Kidney glomerular epithelial cell (primary cell): ENCODE results near the gene NLGN1.
A peak's percentile ranks its signal among the peaks of the same experiment; 100 is the strongest.
"Not testable (repeated sequence)": the region's sequence is repeated elsewhere in the genome, so short reads cannot be mapped to it uniquely, and the experiment has no call there.

Experiments
- DNase-seq: peaks from one replicate; lab custom pipeline; 2025; lab: John Stamatoyannopoulos, UW

NLGN1 gene

DNA sequence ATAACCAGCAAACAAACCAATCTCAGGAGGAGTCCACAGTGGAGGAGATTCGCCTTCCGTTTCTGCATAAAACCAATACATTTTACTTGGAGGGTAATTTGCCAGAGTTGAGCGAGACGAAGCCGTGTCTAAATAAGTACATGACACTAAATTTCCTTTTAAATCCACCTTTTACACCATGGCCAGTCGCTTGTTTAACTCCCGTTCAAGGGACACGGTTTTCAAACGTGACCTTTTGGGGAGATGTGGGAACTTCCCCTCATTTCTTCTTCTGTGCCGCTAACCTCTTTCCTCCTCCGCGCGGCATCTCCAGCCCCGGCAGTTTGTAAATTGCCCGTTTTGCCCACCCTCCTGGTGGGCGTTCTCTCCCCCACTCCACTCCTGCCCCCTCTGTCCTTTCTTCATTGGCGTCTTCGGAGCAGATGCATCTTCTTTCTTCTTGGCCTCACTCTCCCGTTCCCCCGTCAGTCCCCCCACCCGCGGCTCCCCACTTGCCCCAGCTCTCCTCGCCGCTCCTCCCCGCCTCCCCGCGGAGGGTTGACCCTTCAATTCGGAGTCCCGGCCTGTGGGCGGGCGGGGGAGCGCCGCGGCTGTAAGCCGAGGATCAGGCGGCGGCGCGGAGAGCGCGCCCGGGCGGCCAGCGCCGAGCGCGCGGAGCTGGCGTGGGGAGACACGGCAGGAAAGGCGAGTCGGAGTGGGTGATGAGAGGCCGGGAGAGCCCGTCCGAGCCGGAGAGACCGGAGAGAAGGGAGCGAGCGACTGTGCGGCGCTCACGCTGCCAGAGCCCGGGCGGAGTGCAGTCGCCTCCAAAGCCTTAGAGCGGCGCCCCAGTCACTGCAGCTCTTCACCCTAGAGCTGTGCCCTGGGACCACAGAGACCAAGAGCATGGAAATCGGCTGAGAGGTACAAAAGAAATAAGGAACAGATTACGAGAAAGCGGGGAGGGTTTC lies at the start of gene NLGN1:
NLGN1 (plus strand) TSS at position 584 of the 950 bp plus-strand sequence.
- peak; percentile 66 for DNase-seq

DNA sequence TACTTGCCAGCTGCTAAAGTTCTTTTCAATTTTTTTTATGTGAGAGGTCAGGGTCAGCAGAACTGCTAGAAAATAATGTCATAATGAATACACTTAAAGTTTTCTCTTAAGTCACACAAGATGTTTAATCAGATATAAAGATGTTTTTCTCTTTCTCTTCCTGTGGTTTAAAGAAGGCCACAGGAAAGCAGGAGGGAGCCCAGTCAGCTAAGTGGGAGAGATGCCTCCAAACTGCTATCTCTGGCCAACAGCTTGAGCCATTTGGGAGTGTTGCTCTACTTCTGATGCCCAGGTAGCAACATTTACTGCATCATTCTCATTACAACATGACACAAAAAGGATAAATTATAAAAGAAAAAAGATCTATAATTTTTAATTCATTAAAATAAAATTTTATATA lies 45.7 kb upstream of the NLGN1 start:
- DNase-seq, result no peak

DNA sequence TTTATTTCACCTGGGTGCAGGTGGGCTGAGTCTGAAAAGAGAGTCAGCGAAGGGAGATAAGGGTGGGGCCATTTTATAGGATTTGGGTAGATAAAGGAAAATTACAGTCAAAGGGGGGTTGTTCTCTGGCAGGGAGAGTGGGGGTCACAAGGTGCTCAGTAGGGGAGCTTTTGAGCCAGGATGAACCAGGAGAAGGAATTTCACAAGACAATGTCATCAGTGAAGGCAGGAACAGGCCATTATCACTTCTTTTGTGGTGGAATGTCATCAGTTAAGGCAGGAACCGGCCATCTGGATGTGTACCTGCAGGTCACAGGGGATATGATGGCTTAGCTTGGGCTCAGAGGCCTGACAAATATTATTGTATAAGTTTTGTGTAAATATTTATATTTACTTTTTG lies 44.4 kb upstream of the NLGN1 start:
- DNase-seq, result not testable (repeated sequence)

- no peak for DNase-seq
Observed at GRCh38 chr3:173354124-173354523, 43.4 kb upstream of the NLGN1 start.

DNA sequence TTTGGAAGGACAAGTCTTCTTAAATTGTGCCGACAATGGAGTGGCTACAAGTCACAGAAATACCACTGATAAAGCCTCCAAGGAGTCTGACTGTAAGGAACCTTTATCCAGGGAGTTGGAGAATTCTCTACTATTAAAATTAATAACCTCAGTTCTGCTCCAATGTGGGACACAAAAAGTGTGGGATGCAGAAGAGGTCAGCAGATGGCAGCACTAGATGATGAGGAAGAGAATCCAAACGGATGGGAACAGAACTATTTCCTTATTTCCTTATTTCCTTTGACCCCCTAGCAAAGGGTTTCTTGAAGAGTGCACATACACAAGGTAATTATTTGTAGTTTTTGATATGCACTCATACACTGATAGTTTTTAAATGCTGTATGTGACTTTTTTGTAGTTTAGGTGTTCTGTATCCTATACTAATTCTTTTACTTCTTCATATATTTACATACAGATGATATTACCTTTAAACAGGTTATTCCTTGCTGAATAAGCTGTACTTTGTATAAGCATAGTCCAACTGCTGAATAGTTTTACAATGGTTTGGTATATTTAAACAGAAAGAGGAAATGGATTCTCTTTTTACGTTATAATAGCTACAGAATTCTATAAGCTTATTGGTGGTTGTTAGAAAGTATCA lies 25.6 kb upstream of the NLGN1 start:
- DNase-seq, result peak; percentile 35

GRCh38 chr3:173380681-173381080 lies 16.9 kb upstream of the NLGN1 start:
- no peak for DNase-seq

DNA sequence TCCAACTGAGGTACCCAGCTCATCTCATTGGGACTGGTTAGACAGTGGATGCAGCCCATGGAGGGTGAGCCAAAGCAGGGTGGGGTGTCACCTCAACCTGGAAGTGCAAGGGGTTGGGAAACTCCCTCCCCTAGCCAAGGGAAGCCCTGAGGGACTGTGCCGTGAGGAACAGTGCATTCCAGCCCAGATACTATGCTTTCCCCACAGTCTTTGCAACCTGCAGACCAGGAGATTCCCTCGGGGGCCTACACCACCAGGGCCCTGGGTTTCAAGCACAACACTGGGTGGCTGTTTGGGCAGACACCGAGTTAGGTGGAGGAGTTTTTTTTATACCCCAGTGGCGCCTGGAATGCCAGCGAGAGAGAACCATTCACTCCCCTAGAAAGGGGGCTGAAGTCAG lies 15.6 kb upstream of the NLGN1 start:
- DNase-seq, result not testable (repeated sequence)

- peak; percentile 71 for DNase-seq
Observed at GRCh38 chr3:173395073-173395411, 2.5 kb upstream of the NLGN1 start.

DNA sequence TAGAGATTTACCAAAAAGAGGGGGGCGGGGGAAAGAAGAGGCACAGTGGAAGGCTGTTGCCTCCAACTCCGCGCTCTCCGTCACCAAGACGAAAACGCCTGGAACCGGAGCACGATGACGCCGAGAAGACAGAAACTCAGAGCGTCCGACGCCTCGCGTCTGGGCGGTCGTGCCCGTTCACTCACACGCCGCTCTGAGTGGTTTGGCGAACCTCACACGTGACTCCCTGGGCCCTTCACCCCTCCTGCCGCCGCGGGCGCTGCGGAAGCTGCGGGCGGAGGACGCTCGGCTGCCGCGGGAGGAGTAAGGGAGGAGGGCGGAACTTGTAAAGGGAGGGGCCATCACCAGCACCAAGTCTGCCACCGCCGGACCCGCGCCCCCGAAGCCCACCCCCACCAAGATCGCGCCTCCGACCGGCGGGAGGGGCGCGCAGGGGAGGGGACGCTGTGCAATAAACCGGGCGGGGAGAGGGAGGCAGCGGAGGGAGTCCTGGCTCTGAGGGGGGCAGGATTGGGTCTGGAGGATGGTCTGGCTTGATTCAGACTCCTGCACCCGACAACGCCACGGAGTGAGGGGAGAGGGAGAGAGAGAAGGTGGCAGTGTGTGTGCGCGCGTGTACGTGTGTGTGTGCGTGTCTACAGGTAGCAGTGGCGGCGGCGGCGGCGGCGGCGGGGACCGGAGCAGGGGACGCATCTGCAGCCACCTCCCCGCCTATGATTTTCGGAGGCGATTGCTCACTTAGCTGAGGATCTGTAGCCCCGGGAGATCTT lies 1.9 kb upstream of the NLGN1 start:
- DNase-seq, result peak; percentile 71

DNA sequence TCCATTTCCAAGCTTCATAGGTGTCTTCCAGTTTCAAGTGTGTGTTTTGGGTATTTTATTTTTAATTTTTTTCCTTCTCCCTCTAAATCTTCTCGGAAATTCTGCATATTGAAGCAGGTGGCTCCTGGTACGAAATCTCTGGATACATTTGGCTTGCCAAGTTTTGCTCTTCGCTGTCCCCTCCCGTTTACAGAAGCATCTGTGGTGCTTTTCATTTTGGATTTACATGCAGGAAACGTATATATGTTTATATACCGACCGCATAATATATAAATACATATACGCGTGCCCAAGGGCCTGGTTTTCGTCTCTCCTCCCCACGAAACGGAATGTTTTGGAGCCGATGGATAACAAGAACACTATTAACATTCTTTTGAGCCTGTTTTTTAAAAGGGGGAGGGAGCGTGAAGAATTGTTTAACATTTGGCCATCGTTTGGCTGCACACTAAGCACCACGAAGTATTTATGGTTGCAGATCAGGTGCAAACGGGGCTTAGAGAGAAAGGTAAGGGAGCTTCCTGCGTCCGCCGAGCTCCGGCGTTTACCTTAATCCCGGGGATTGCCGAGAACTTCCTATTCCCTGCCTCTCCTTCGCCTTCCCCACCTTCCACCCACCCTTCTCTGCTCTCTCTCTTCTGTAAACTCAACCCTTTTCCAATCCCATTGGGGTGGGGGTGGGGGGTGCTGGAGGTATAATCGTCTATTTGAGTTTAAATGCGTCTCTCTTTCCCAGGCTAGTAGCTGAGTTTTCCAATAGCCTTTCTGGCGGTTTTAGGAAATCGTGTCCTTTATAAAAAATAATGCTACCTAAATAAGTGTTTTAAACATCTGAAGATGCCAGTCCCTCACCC lies 1.1 kb upstream of the NLGN1 start:
- no peak for DNase-seq

- peak; percentile 46 for DNase-seq
Observed at GRCh38 chr3:173398111-173398479, 551 bp downstream of the NLGN1 start.

DNA sequence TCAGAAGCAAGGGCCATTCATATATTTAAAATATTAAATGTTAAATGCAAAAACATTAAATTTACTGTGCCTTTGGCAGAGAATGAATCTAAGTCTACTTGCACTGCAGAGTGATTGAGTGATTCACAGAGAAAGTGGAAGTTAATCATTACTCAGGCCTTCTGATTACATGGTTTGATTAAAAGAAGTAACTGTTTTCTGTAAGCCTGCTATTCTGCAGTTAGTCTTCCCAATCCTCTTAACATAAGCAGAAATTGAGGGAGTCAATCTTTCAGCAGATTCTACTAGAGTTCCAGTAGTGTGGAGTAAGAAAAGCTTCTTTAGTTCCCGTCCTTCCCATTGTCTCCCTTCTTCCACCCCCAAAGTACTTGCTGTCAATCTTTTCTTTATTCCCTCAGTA lies 1.5 kb downstream of the NLGN1 start:
- peak; percentile 86 for DNase-seq

- DNase-seq, result no peak
Observed at GRCh38 chr3:173401369-173401768, 3.8 kb downstream of the NLGN1 start.

- DNase-seq, result no peak
Observed at GRCh38 chr3:173402656-173403055, 5.1 kb downstream of the NLGN1 start.

GRCh38 chr3:173403376-173403775 lies 5.8 kb downstream of the NLGN1 start:
- DNase-seq, result no peak

DNA sequence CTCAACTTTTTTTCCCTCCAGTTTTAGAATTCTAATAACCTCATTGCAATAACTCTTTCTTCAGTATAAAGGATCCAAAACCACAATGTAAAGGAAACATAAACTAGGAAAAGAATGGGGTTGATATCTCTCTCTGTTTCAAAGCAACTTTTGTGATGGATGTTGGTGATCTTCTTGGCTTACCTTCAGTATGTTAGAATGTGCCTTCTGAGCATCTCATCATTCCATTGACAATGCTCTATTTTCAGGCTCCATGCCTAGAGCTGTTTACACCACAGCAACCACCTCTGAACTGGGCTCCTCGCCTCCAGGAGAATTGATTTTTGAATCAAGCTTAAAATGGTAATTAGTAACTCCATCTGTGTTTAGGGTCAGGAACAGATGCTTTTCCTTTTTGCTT lies 6.6 kb downstream of the NLGN1 start:
- no peak for DNase-seq

- DNase-seq, result no peak
Observed at GRCh38 chr3:173410436-173410835, 12.9 kb downstream of the NLGN1 start.

- no peak for DNase-seq
Observed at GRCh38 chr3:173410849-173411248, 13.3 kb downstream of the NLGN1 start.

DNA sequence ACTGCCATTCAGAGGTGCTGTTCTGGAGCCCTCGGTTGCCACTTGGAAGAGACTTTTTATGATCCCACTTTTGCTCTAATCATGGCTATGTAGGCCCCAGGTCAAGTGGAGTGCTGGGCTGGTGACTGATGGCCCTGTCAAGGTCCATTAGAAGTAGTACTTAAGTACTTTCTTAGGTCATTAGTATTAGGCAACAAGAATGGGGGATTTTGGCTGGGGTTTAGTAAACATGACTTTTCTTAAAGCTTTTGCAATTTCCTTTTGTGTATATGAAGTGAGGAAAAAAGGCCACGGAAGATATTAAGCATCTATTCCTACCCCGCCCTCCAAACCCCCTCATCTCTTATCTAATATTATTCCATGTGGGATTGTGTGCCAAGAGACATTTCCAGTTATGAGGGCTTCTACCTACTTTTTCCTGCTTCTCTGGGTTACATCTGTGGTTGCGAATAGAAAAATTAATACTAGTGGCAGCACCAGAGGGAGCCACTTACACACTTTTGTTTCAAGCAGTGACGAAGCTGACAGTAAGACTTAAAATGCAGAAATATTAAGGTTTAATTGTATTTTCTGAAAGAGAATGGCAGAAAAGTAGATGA lies 13.9 kb downstream of the NLGN1 start:
- peak; percentile 43 for DNase-seq

DNA sequence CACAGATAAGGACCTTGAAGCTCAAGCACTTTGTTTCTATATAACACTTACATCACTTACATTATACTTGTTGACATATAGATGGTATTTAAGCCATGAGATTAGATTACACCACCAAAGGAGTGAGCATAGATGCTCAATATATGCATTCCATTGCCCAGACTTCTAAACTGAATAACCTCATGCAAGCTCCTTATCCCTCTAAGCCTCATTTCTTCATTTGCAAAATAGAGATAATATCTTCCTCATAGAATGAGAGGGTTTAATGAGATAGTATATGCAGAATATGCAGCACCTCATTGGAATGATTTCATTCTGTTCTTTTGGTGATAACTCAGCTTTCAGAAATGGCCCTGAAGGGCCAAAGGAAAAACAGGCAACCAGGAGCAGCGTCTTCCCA lies 18.5 kb downstream of the NLGN1 start:
- no peak for DNase-seq

DNA sequence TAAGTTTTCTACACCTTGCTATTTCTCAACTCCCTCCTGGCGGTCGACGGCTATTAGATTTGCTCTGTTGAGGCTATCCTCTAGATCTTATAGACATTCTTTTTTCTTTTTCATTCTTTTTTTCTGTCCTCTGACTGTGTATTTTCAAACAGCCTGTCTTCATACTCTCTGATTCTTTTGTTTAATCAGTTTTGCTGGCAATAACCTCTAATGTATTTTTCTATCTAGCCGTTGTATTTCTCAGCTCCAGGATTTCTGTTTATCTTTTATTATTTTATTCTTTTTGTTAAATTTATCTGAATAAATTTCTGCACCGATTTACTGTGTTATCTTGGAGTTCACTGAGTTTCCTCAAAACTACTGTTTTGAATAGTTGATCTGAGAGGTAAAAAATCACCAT lies 31.5 kb downstream of the NLGN1 start:
- DNase-seq, result no peak
